Esophagus (tissue), 2 donors: ENCODE data around the gene DAB1. TPM values are rescaled to one million over a fixed set of nuclear protein-coding genes. Genes with fewer than 3 reads are reported as not detected.

Source experiments
- H3K27ac ChIP-seq, 2 donors: one replicate each; pipeline ENCODE4 v1.5.1; 2013; ENCODE audit warnings: low read depth in 2 of 2, mild to moderate bottlenecking in 2 of 2, inconsistent platforms in 1 of 2, low read length in 1 of 2, moderate library complexity in 1 of 2
- H3K27me3 ChIP-seq, 2 donors: one replicate each; pipeline ENCODE4 v1.6.1; 2013; ENCODE audit warnings: low read length in 2 of 2, control low read depth in 1 of 2, mild to moderate bottlenecking in 1 of 2; ENCODE audit not compliant: insufficient read depth in 2 of 2, control insufficient read depth in 1 of 2
- H3K36me3 ChIP-seq, 2 donors: one replicate each; pipeline ENCODE4 v1.6.1; 2013; ENCODE audit warnings: low read length in 1 of 2; ENCODE audit not compliant: control insufficient read depth in 2 of 2, insufficient read depth in 2 of 2
- H3K4me1 ChIP-seq, 2 donors: one replicate each; pipeline ENCODE4 v1.6.1; 2013; ENCODE audit warnings: low read length in 1 of 2; ENCODE audit not compliant: control insufficient read depth in 2 of 2, insufficient read depth in 2 of 2
- H3K4me3 ChIP-seq, 2 donors: one replicate each; pipeline ENCODE4 v1.5.1; 2013; ENCODE audit warnings: low read length in 2 of 2, mild to moderate bottlenecking in 2 of 2, low read depth in 1 of 2, moderate library complexity in 1 of 2
- H3K9me3 ChIP-seq, 2 donors: one replicate each; pipeline ENCODE4 v1.6.1; 2013; ENCODE audit warnings: mild to moderate bottlenecking in 2 of 2, low read depth in 1 of 2, low read length in 1 of 2, moderate library complexity in 1 of 2; ENCODE audit not compliant: control insufficient read depth in 2 of 2, insufficient read depth in 1 of 2
- WGBS, 2 donors: extraction: QIAGEN DNeasy Blood & Tissue Kit; methylation state at CpG; one replicate each; pipeline ENCODE4 v1.1.7; 2013; 5-methylcytosine and 5-hydroxymethylcytosine counted together
- polyA plus RNA-seq, 2 donors: library from polyadenylated mRNA; stranded (reverse); fragments of 200-250 nt; gene quantifications; one replicate each; pipeline ENCODE4 v1.2.3, GENCODE V29; 2013
- donor health status: healthy with polysubstance abuse.
- donor health status: Bipolar disorder and iron deficiency.

Gene DAB1
- polyA plus RNA-seq, 2 donors, result 0.04 TPM; not detected in 1

DNA sequence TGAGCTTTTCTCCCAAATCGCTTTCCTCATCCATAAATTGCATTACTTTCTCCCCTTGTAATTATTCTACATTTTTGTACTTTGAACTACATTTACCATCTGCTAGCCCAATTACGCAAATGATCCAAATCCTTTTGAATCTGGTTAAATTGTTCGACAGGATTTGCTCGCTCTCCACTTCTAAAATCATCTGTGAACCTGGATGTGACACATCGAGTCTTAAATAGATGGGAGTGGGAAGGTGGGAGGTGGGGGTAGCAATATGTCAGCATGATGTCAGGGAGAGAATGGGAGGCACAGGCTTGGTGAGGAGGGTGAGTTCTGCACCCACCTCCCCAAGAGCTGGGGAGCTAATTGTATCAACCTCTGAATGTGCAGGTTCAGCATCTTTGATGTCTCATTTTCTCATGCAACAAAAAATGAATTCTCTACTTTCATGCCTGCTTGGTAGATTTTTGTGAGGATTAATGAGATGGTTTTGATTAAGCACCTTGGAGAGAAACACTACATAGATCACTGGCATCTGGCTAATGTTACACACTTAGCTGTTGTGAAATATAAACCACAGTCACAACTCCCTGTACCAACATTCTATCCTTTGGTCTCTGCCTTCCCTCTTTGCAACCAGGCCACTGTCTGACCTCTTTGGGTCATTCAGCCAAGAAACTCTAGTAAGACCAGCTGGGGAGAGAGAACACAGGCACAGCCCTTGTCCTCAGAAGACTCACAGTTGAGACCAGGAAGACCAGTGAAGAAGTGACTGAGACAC, 165.1 kb downstream of the DAB1 start:
- Histone ChIP-seq H3K27ac (no peak overlapping the region), H3K36me3 (no peaks in the 10 kb centered on the region), H3K4me1 (no peaks in the 10 kb centered on the region), H3K4me3 (no peak overlapping the region), H3K27me3 (no peaks in the 10 kb centered on the region), H3K9me3 (no peaks in the 10 kb centered on the region)
- 87 to 90% methylated on average over 5 of the region's 5 CpGs for WGBS, 2 donors

DNA sequence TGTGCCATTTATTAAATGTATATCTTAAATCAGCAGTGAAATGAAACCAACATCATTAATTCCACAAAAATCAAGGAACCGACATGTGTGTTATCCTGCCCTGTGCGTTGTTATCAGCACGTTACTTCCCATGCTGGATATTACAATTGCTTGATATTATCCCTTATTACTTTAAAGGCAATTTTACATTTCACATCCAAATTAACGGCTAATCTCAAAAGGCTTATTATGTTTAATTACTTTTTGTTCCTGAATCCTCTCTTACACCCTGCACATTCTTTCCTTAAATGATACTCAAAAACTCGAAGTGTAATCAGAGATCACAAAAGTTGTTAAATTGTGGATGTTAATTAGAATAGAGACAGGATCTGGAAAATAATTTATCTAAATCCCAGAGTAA, 167.9 kb downstream of the DAB1 start:
- 83 to 85% methylated on average over 5 of the region's 5 CpGs for WGBS, 2 donors
- H3K9me3 ChIP-seq, result no peaks in the 10 kb centered on the region
- no peaks in the 10 kb centered on the region for H3K36me3 ChIP-seq
- H3K27me3 ChIP-seq, result no peaks in the 10 kb centered on the region
- peaks cover 2% of the 10 kb centered on the region in 2 donors for H3K4me1 ChIP-seq
- H3K27ac ChIP-seq, result no peak overlapping the region
- no peak overlapping the region for H3K4me3 ChIP-seq

DNA sequence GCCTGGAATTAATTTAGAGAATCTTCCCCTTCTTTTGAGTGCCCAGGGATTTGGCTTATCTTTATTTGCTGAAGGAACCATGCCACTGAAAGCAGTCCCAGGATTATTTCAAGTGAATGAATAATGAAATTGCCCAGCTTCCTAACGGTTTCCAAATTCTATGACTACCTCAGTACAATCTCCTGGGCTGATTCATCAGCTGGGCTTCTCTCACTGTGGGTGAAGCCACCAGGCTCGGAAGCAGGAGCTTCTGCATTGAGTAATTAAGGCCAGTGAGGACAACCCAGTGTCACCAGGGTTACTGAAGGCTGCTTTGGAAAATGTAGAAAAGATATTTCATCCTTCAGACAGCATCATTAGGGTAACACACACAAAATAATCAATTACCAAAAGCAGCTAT, 169.8 kb downstream of the DAB1 start:
- H3K4me1 ChIP-seq, result peaks cover 2% of the 10 kb centered on the region in 2 donors
- H3K27me3 ChIP-seq, result no peaks in the 10 kb centered on the region
- no peak overlapping the region for H3K4me3 ChIP-seq
- H3K9me3 ChIP-seq, result no peaks in the 10 kb centered on the region
- 31 to 32% methylated on average over 2 of the region's 2 CpGs for WGBS, 2 donors
- no peaks in the 10 kb centered on the region for H3K36me3 ChIP-seq
- H3K27ac ChIP-seq, result no peak overlapping the region

DNA sequence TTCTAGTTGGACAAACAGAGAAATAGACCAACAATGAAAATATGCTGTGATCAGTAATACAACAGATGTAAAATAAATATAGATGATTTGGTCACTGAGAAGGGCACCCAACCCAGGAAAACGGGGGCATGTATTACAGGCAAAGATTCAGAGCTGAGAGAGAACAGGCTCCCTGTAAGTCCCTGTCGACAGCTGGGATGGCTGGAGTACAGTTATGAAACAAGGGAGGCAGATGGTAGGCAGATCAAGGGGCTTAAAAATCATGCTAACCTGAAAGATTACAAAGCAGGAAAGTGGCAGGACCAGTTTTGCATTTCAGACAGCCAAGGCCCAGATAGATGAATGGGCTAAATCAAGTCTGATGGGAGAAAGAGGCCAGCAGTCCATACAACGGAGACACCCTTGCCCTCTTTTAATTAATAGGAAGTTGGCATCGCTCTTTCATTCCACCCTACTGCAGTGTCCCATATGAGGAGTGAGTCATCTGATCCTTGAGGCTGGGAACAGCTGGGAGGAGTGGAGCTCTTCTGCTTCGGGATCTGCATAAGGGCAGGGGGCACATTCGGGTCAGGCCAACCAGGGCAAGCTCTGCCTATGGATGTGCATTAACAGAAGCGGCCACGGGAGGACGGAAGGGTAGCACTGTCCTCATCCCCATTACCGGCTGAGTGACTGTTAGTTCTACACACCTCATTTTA, 171.1 kb downstream of the DAB1 start:
- Histone ChIP-seq H3K9me3 (no peaks in the 10 kb centered on the region), H3K27me3 (no peaks in the 10 kb centered on the region), H3K36me3 (no peaks in the 10 kb centered on the region), H3K4me1 (peaks cover 2% of the 10 kb centered on the region in 2 donors), H3K4me3 (no peak overlapping the region), H3K27ac (no peak overlapping the region)
- WGBS, 2 donors, result 60 to 62% methylated on average over 10 of the region's 10 CpGs

DNA sequence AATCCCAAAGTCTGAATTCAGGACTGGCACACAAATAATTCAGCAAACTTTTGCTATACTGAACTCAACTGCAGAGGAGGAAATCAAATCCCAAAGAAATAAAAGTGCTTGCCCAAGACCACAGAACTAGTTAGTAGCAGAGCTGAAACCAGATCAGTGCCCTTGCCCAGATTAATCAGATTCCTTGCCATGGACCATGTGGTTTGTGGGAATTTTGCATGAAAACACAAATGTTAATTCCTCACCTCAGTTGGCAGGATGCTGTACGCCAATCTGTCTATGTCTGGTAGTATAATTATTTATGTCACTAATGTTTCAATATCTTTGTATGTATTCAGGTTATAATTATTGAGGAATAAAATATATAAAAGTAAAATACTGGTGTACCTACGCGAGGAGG, 173.8 kb downstream of the DAB1 start:
- peaks cover 2% of the 10 kb centered on the region in 2 donors for H3K4me1 ChIP-seq
- peaks cover 2 to 3% of the 10 kb centered on the region in 2 donors for H3K9me3 ChIP-seq
- H3K27ac ChIP-seq, result no peak overlapping the region
- no peak overlapping the region for H3K4me3 ChIP-seq
- no peaks in the 10 kb centered on the region for H3K27me3 ChIP-seq
- H3K36me3 ChIP-seq, result no peaks in the 10 kb centered on the region
- WGBS, 2 donors, result 92 to 96% methylated on average over 3 of the region's 3 CpGs

DNA sequence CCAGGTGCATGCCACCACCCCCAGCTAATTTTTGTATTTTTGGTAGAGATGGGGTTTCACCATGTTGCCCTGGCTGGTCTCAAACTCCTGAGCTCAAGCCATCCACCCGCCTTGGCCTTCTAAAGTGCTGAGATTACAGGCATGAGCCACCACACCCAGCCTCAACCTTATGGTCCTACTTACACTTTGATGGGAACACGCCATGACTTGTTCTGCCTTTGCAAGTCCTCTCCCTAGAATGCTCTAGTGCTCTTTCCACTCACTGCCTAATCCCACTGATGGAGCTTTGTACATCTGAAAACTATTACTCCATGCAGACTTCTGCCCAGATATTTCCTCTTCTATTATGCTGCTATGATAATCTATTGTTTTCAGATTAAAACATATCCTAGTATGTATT, 174.3 kb downstream of the DAB1 start:
- Histone ChIP-seq H3K27ac (no peak overlapping the region), H3K4me1 (peaks cover 2% of the 10 kb centered on the region in 2 donors), H3K9me3 (peaks cover 2 to 3% of the 10 kb centered on the region in 2 donors), H3K4me3 (no peak overlapping the region), H3K27me3 (no peaks in the 10 kb centered on the region), H3K36me3 (no peaks in the 10 kb centered on the region)
- WGBS, 2 donors, result 44 to 74% methylated on average over 2 of the region's 2 CpGs

DNA sequence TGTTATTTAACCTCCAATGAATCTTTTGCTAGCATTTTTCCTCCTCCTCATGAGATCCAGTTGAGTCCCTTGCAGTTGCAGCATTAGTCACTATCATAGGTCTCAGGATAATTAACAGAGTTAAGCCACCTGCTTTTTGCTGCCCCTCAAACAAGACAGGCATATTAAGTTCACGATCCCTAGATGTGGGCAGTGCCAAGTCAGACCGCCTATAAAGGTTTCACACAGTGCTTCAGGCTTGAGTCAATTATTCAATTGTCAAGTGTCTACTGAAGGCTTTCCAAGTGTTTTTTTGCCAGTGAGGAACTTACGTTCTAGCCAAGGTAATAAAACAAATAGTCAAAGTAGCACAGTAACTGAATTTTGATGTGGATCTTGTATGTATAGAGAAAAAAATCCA, 175.0 kb downstream of the DAB1 start:
- Histone ChIP-seq H3K4me3 (no peak overlapping the region), H3K36me3 (no peaks in the 10 kb centered on the region), H3K9me3 (peaks cover 2 to 3% of the 10 kb centered on the region in 2 donors), H3K4me1 (peaks cover 2% of the 10 kb centered on the region in 2 donors), H3K27ac (no peak overlapping the region), H3K27me3 (no peaks in the 10 kb centered on the region)
- 45 to 63% methylated on average over 3 of the region's 3 CpGs for WGBS, 2 donors

DNA sequence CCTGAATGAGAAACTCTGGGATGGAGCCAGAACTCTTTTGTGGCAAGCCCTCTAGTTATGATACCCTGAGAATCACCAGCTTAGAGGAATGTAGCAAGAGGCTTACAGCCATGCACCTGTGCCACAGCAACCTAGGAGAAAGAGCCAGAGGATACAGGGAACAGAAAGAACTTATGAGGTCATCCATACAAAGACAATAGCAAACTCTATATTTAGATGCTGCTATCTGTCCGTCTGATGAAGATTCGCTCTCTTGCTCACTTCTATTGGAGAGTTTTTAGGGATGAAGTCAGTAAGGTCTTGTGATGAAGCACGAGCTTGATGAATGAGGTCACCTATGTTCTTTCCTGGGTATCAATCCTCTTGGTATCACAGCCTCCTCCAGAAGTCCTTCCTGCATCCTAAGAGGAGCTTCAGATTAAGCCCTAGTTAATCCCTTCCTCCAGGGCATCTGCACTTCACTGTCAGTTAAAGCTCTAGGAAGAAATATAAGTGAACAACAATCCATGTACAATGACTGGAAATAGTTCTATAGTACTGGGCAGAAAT, 185.6 kb downstream of the DAB1 start:
- Histone ChIP-seq H3K9me3 (no peaks in the 10 kb centered on the region), H3K27ac (no peak overlapping the region), H3K4me1 (no peaks in the 10 kb centered on the region), H3K36me3 (no peaks in the 10 kb centered on the region), H3K4me3 (no peak overlapping the region), H3K27me3 (peaks cover 0 to 2% of the 10 kb centered on the region in 2 donors)
- 77 to 83% methylated on average over 3 of the region's 3 CpGs for WGBS, 2 donors

DNA sequence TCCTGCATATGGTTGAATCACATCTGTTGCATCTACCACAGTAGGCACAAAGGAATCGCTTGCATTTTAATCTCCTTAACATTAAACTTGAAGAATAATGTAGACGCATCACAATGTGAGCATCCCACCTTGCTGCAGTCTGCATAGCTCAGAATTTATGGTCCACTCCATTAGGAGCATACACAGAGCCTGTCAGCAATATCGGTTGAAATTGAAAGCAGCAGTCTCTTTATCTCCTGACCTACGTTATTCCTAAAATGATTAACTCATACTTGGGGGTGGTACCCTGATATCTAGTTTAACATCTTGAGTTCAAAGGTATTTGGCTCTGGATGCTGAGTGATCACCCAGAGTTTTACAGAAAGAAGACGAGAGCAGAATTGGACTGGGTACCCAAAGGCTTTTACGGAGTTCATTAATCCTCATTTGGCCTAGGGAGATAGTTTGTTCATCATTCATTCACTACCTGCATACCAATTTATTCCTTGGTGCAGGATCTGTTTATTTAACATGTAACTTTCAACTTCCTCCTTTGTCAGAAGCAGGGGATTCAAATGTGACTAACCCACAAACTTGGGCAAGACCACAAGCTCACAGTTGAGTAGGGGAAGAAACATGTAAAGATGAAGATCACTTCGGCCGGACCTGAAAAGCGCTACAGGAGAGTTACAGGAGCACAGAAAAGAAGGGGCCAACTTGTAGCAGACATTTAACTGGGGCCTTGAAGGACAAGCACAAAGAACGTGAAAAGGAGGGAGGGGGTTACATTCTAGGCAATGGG, 187.9 kb downstream of the DAB1 start:
- WGBS, 2 donors, result 77 to 83% methylated on average over 10 of the region's 10 CpGs
- Histone ChIP-seq H3K4me1 (no peaks in the 10 kb centered on the region), H3K36me3 (no peaks in the 10 kb centered on the region), H3K9me3 (no peaks in the 10 kb centered on the region), H3K27me3 (no peaks in the 10 kb centered on the region), H3K27ac (no peak overlapping the region), H3K4me3 (no peak overlapping the region)
